Keratinocyte (primary cell): ENCODE results near the gene TCF19. TPM values are rescaled to one million over a fixed set of nuclear protein-coding genes. Genes with fewer than 3 reads are reported as not detected.
A peak's percentile ranks its signal among the peaks of the same experiment; 100 is the strongest.
"Not testable (repeated sequence)": the region's sequence is repeated elsewhere in the genome, so short reads cannot be mapped to it uniquely, and the experiment has no call there.

Experiments used
- DNase-seq: peaks from one replicate; pipeline ENCODE4 v3.0.0-alpha.2; 2011; ENCODE audit warnings: low read depth, missing footprints, low spot score
- FAIRE-seq: peaks from 2 replicates; lab custom pipeline; 2011; peaks lifted over from hg19 to GRCh38; lab: Jason Lieb, UNC
- H2AFZ ChIP-seq: 2 replicates; pipeline ENCODE4 v1.6.0; 2012; ENCODE audit warnings: low read length, control low read depth, inconsistent platforms; ENCODE audit not compliant: control insufficient read depth
- H3K27ac ChIP-seq: 2 replicates; pipeline ENCODE4 v1.5.1; 2011; ENCODE audit warnings: low read length; ENCODE audit not compliant: control insufficient read depth, insufficient read depth
- H3K27me3 ChIP-seq: 3 replicates; pipeline ENCODE4 v1.6.0; 2011; ENCODE audit warnings: low read length; ENCODE audit not compliant: control insufficient read depth, insufficient read depth; ENCODE audit errors: extremely low read depth
- H3K36me3 ChIP-seq, 2 experiments: 2 replicates in 1 of 2; 3 replicates in 1 of 2; pipeline ENCODE4 v1.5.1; 2011; ENCODE audit warnings: low read length in 2 of 2, mild to moderate bottlenecking in 1 of 2; ENCODE audit not compliant: control insufficient read depth in 2 of 2, insufficient read depth in 2 of 2; ENCODE audit errors: extremely low read depth in 1 of 2
- H3K4me1 ChIP-seq: 3 replicates; pipeline ENCODE4 v1.5.1; 2011; ENCODE audit warnings: low read length; ENCODE audit not compliant: control insufficient read depth, insufficient read depth; ENCODE audit errors: extremely low read depth
- H3K4me2 ChIP-seq: 3 replicates; pipeline ENCODE4 v1.6.0; 2011; ENCODE audit warnings: low read depth, low read length; ENCODE audit not compliant: control insufficient read depth, insufficient read depth; ENCODE audit errors: extremely low read depth
- H3K4me3 ChIP-seq, 3 experiments: fragments of 200-600 bp in 1 of 3; sonication (generic) in 1 of 3; 2 replicates in 2 of 3; 3 replicates in 1 of 3; pipeline ENCODE4 v1.5.1; 2011 to 2016; ENCODE audit warnings: low read length in 3 of 3, mild to moderate bottlenecking in 3 of 3, control low read depth in 2 of 3, inconsistent platforms in 1 of 3, low read depth in 1 of 3, mixed read lengths in 1 of 3, mixed run types in 1 of 3, moderate library complexity in 1 of 3; ENCODE audit not compliant: control insufficient read depth in 2 of 3, insufficient read depth in 2 of 3; ENCODE audit errors: extremely low read depth in 1 of 3
- H3K79me2 ChIP-seq: 2 replicates; pipeline ENCODE4 v1.6.0; 2012; ENCODE audit warnings: low read length; ENCODE audit not compliant: control insufficient read depth, insufficient read depth
- H3K9ac ChIP-seq: 3 replicates; pipeline ENCODE4 v1.6.0; 2011; ENCODE audit warnings: low read length; ENCODE audit not compliant: control insufficient read depth, insufficient read depth; ENCODE audit errors: extremely low read depth
- H3K9me1 ChIP-seq: 3 replicates; pipeline ENCODE4 v1.6.0; 2011; ENCODE audit warnings: low read length; ENCODE audit not compliant: control insufficient read depth, insufficient read depth; ENCODE audit errors: extremely low read depth
- H3K9me3 ChIP-seq: 2 replicates; pipeline ENCODE4 v1.5.1; 2012; ENCODE audit warnings: low read depth, low read length; ENCODE audit not compliant: control insufficient read depth
- H4K20me1 ChIP-seq: 3 replicates; pipeline ENCODE4 v1.6.0; 2011; ENCODE audit warnings: low read length; ENCODE audit not compliant: control insufficient read depth, insufficient read depth; ENCODE audit errors: extremely low read depth
- EZH2 ChIP-seq: IDR thresholded peaks from one replicate; pipeline ENCODE4 v1.6.1; 2012; ENCODE audit warnings: inconsistent platforms, mild to moderate bottlenecking, low read length, moderate library complexity
- dilution Hi-C: fragments of 300-500 bp; cut with MboI; formaldehyde crosslinking; loops from one replicate; pipeline ENCODE4 v1.7.0; 2020; ENCODE audit warnings: low sequenced_read_pairs; ENCODE audit not compliant: extremely low pct_ligation_motif_present
- polyA plus RNA-seq, 5 experiments: library from polyadenylated mRNA; depleted of rRNA in 3 of 5; stranded (reverse) in 3 of 5; stranded (forward) in 1 of 5; unstranded in 1 of 5; fragments of >200 nt; gene quantifications; 1 replicate in 1 of 5; 2 replicates in 3 of 5; 3 replicates in 1 of 5; pipeline versions ENCODE4 v1.2.1 to v1.2.3, GENCODE V29; 2011 to 2012; ENCODE audit warnings: missing spikeins in 2 of 5, low read depth in 1 of 5, low replicate concordance in 1 of 5
- TF ChIP-seq, protein P1 (sequence below), 3 experiments: IDR thresholded peaks in 1 of 3; conservative IDR thresholded peaks in 1 of 3; optimal IDR thresholded peaks in 1 of 3; 2 replicates in 2 of 3; 3 replicates in 1 of 3; pipeline versions ENCODE3 to v1.5.1; 2011; ENCODE audit warnings: low read length in 3 of 3, mild to moderate bottlenecking in 3 of 3, moderate library complexity in 2 of 3, control low read depth in 1 of 3, inconsistent platforms in 1 of 3; ENCODE audit not compliant: insufficient read depth in 2 of 3; ENCODE audit errors: extremely low read depth in 1 of 3

The TCF19 gene
- polyA plus RNA-seq, 1 donor (not counting 4 experiments of a cell fraction or from before 2014, with no cell fraction given) = 7.4 TPM

DNA sequence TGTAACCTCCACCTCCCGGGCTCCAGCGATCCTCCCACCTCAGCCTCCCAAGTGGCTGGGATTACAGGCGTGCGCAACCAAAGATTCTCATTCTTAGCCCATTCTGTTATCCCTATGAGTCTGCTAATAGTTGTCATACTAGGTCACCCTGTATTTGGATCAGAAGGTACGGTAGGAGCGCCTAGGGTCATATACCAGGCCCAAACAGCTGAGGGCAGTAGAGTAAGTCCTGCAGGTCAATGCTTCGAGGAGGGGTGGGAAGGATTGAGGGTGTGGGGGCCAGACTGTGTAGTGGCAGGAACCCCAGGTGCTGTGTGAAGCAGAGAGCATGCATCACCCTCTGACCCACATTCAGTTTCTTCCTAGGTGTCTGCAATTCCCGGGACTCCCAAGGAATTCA lies 34.8 kb downstream of the TCF19 start:
- FAIRE-seq = no peak
- Histone ChIP-seq H3K36me3 (no peaks in the 10 kb centered on the region), H3K4me3 (no peak overlapping the region), H3K9ac (no peak overlapping the region), H3K79me2 (no peaks in the 10 kb centered on the region), H3K4me2 (no peak overlapping the region), H3K4me1 (no peaks in the 10 kb centered on the region), H2AFZ (no peak overlapping the region), H3K9me1 (no peaks in the 10 kb centered on the region), H3K27me3 (no peaks in the 10 kb centered on the region), H3K27ac (no peak overlapping the region), H3K9me3 (no peaks in the 10 kb centered on the region), H4K20me1 (no peaks in the 10 kb centered on the region)
- no peak for DNase-seq
- TF ChIP-seq, protein P1, sequence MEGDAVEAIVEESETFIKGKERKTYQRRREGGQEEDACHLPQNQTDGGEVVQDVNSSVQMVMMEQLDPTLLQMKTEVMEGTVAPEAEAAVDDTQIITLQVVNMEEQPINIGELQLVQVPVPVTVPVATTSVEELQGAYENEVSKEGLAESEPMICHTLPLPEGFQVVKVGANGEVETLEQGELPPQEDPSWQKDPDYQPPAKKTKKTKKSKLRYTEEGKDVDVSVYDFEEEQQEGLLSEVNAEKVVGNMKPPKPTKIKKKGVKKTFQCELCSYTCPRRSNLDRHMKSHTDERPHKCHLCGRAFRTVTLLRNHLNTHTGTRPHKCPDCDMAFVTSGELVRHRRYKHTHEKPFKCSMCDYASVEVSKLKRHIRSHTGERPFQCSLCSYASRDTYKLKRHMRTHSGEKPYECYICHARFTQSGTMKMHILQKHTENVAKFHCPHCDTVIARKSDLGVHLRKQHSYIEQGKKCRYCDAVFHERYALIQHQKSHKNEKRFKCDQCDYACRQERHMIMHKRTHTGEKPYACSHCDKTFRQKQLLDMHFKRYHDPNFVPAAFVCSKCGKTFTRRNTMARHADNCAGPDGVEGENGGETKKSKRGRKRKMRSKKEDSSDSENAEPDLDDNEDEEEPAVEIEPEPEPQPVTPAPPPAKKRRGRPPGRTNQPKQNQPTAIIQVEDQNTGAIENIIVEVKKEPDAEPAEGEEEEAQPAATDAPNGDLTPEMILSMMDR (optimal IDR thresholded peaks at IDR 0.05 in 1 of 3, IDR thresholded peaks at IDR 0.05 in 1 of 3, conservative IDR thresholded peaks at IDR 0.05 in 1 of 3; ENCODE audit: extremely low read depth in 1 of 3, insufficient read depth in 2 of 3, low read length in 3 of 3) = peak in 1 of 3 experiments; percentile 20
- TF ChIP-seq EZH2 = no peak
- dilution Hi-C loops = no loop called here

DNA sequence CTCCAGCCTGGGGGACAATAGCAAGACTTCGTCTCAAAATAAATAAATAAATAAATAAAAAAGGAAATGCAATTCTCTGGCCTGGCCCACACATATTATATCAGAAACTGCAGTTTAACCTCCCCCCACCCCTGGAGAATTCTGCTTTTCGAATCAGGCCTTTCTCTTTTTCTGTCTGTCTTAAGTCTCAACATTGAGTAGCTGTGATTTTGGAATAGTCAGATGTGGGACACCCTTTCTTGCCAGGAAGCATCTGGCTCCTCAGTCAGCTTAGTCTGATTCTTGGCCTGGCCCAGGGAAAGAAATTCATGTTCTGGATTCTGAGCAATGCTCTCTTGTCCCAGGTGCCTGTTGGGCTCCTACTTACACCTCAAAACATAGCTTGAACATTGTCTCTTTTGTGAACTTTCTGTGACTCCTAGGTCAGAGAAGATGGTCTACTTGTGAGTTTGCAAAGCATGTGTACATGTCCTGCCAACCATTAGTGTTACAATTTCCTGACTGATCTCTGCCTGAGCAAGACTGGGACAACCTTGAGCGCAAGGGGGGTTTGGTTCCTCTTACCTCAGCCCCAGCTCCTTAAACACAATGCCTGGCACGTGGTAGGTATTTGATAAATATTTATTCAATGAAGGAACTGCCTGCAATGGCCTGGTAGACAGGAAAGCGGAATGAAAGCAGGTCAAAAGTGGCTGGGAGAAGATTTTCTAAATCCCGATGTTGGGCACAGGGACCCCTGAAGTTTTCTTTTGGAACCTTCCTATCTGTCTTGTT lies 35.9 kb downstream of the TCF19 start:
- no peak overlapping the region for H3K4me2 ChIP-seq
- no peaks in the 10 kb centered on the region for H3K9me3 ChIP-seq
- no peak overlapping the region for H3K27ac ChIP-seq
- H3K9me1 ChIP-seq = no peaks in the 10 kb centered on the region
- no peaks in the 10 kb centered on the region for H3K4me1 ChIP-seq
- TF ChIP-seq EZH2 = no peak
- TF ChIP-seq, protein P1 (optimal IDR thresholded peaks at IDR 0.05 in 1 of 3, IDR thresholded peaks at IDR 0.05 in 1 of 3, conservative IDR thresholded peaks at IDR 0.05 in 1 of 3; ENCODE audit: extremely low read depth in 1 of 3, insufficient read depth in 2 of 3, low read length in 3 of 3) = no peak
- H4K20me1 ChIP-seq = no peaks in the 10 kb centered on the region
- H3K36me3 ChIP-seq = no peaks in the 10 kb centered on the region
- H3K27me3 ChIP-seq = no peaks in the 10 kb centered on the region
- H3K79me2 ChIP-seq = no peaks in the 10 kb centered on the region
- dilution Hi-C loops = no loop called here
- H3K9ac ChIP-seq = no peak overlapping the region
- no peak overlapping the region for H3K4me3 ChIP-seq
- no peak overlapping the region for H2AFZ ChIP-seq
- DNase-seq = no peak
- no peak for FAIRE-seq

DNA sequence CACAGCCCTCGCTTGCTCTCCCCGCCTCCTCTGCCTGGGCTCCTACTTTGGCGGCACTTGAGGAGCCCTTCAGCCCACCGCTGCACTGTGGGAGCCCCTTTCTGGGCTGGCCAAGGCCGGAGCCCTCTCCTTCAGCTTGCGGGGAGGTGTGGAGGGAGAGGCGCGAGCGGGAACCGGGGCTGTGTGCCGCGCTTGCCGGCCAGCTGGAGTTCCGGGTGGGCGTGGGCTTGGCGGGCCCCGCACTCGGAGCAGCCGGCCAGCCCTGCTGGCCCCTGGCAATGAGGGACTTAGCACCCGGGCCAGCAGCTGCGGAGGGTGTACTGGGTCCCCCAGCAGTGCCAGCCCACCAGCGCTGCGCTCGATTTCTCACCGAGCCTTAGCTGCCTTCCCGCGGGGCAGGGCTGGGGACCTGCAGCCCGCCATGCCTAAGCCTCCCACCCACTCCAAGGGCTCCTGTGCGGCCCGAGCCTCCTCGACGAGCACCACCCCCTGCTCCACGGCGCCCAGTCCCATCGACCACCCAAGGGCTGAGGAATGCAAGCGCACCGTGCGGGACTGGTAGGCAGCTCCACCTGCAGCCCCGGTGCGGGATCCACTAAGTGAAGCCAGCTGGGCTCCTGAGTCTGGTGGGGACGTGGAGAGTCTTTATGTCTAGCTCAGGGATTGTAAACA lies 37.1 kb downstream of the TCF19 start:
- H3K9ac ChIP-seq, H3K27ac ChIP-seq, H3K79me2 ChIP-seq, H3K4me1 ChIP-seq, H3K9me1 ChIP-seq, H3K4me2 ChIP-seq, H3K36me3 ChIP-seq, H3K4me3 ChIP-seq, H3K9me3 ChIP-seq, FAIRE-seq, dilution Hi-C loops, DNase-seq, H2AFZ ChIP-seq, H3K27me3 ChIP-seq, H4K20me1 ChIP-seq: not testable (repeated sequence)
